ENCODE measurements around the gene LMCD1. TPM values are rescaled to one million over a fixed set of nuclear protein-coding genes. Genes with fewer than 3 reads are reported as not detected.
A peak's percentile ranks its signal among the peaks of the same experiment; 100 is the strongest.

LMCD1 gene
- total and polyA plus RNA-seq, 12 donors: 18.6 to 459 (median 45.7) TPM

DNA sequence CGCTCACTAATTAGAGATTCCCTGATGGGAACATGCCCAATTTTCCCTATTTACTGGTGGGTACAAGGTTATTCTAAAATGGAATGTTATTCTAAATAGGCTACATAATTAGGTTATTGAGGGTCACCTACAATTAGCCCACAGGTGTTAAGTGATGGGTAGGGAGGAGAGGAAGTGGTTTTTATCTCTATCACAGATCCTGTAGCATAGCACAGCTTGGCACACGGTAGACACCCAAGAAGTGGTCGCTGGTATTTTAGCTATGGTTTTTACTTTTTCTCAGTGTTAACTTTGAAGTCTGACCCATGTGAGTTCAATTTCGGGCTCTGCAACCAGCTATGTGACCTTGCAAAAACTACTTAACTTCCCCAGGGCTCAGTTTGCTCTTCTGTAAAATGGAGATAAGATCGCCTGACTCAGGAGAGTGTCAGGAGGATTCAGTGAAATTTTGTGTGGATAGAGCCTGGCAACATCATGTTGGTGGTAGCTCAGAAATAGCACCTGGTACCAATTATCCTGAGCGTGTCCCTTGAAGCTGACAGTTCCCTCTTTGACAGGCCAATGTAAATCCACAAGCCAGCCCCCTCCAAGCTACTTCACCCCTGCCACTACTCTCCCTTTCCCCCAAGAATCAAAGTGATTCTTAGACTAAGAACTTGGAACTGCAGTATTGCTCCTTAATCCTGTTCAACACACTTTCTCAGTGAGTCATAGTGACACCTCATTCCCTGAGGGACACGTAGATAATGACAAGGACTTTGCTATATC, 8.7 kb upstream of the LMCD1 start:
- intact Hi-C loops (cut with DNase I): no loop called here
- no peak for DNase-seq
- WGBS, 2 donors: 92 to 93% methylated on average over 7 of the region's 7 CpGs
- ATAC-seq: no peak
- TF ChIP-seq, protein P1, sequence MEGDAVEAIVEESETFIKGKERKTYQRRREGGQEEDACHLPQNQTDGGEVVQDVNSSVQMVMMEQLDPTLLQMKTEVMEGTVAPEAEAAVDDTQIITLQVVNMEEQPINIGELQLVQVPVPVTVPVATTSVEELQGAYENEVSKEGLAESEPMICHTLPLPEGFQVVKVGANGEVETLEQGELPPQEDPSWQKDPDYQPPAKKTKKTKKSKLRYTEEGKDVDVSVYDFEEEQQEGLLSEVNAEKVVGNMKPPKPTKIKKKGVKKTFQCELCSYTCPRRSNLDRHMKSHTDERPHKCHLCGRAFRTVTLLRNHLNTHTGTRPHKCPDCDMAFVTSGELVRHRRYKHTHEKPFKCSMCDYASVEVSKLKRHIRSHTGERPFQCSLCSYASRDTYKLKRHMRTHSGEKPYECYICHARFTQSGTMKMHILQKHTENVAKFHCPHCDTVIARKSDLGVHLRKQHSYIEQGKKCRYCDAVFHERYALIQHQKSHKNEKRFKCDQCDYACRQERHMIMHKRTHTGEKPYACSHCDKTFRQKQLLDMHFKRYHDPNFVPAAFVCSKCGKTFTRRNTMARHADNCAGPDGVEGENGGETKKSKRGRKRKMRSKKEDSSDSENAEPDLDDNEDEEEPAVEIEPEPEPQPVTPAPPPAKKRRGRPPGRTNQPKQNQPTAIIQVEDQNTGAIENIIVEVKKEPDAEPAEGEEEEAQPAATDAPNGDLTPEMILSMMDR (IDR thresholded peaks at IDR 0.05): no peak
- Histone ChIP-seq H3K9me3 (no peaks in the 10 kb centered on the region), H3K4me1 (peaks cover 0 to 38% (median 24%) of the 10 kb centered on the region in 9 donors), H3K4me3 (no peak overlapping the region), H3K27me3 (no peaks in the 10 kb centered on the region), H3K36me3 (peaks cover 0 to 4% (median 0%) of the 10 kb centered on the region in 9 donors), H3K27ac (no peak overlapping the region)

DNA sequence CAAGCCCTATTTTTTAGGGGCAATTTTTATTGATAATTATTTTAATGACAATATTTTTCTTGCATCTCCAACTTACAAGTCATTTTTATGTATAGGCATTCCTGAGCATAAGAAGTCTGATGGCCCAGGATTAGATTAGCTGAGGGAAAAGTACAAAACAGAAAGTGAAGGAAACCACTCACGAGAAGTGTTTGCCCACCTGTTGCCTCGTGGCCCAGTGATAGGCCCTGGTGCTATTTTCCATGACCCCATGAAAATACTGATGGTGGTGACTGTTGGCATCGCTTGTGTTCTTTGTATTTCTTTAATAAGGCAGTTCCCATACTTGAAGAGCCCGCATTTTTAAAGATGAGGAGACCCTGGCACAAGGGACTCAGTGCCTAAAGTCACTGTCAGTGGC, 7.9 kb upstream of the LMCD1 start:
- TF ChIP-seq, protein P1 (IDR thresholded peaks at IDR 0.05): no peak
- WGBS, 2 donors: 96 to 97% methylated on average over 4 of the region's 4 CpGs
- ATAC-seq (no peak), DNase-seq (no peak)
- H3K27ac ChIP-seq: no peak overlapping the region
- peaks cover 0 to 4% (median 0%) of the 10 kb centered on the region in 9 donors for H3K36me3 ChIP-seq
- peaks cover 0 to 46% (median 24%) of the 10 kb centered on the region in 9 donors for H3K4me1 ChIP-seq
- no peak overlapping the region for H3K4me3 ChIP-seq
- H3K9me3 ChIP-seq: no peaks in the 10 kb centered on the region
- no peaks in the 10 kb centered on the region for H3K27me3 ChIP-seq
- intact Hi-C loops (cut with DNase I): no loop called here

DNA sequence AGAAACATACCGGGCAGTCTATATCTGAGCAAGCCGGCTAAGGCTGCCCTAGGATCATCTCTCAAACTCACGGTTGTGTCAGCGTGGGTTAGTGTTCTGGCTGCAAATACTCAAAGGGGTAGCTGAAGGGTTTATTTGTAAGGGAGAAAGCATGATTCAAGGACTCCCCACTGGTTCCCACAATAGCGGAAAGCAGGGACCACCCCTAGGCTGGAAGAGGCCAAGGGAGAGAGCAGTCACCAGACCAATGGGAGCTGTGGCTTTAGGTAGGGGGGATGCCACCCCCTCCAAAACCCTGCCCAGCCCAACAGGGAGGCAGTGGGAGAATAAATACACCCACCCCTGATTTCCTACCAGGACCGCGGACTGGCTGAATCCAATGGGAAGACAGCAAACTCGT, 7.3 kb upstream of the LMCD1 start:
- WGBS, 2 donors: 98 to 99% methylated on average over 8 of the region's 8 CpGs
- H3K27ac ChIP-seq: no peak overlapping the region
- H3K27me3 ChIP-seq: no peaks in the 10 kb centered on the region
- DNase-seq (no peak), ATAC-seq (no peak)
- intact Hi-C loops (cut with DNase I): no loop called here
- H3K4me3 ChIP-seq: no peak overlapping the region
- H3K36me3 ChIP-seq: peaks cover 0 to 4% (median 0%) of the 10 kb centered on the region in 9 donors
- H3K4me1 ChIP-seq: peaks cover 0 to 48% (median 28%) of the 10 kb centered on the region in 9 donors
- H3K9me3 ChIP-seq: no peaks in the 10 kb centered on the region
- TF ChIP-seq, protein P1 (IDR thresholded peaks at IDR 0.05): no peak

DNA sequence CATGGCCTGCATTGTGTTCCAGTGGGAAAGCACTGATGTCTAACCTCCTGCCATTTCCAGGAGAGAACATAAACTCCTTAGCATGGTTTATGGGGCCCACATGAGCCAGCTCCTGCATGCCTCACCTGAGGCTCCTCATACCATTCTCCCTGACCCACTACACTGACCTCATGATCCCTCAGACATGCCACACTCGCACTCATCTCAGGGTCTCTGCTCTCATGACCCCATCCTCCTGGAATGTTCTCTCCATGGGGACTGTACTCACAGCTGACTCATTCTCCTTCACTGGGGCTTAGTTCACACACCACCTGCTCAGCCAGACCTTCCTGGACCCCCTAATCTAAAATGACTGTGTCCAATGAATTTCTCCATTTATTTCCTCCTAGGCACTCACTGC, 4.0 kb upstream of the LMCD1 start:
- TF ChIP-seq, protein P1 (IDR thresholded peaks at IDR 0.05): no peak
- H3K36me3 ChIP-seq: peaks cover 0 to 4% (median 0%) of the 10 kb centered on the region in 9 donors
- H3K27ac ChIP-seq: peak overlapping the region in 4 of 10 donors; percentile 76 to 97 (median 85)
- peaks cover 3 to 41% (median 24%) of the 10 kb centered on the region in 9 donors for H3K4me1 ChIP-seq
- H3K4me3 ChIP-seq: no peak overlapping the region
- ATAC-seq (no peak), DNase-seq (no peak)
- peaks cover 0 to 9% (median 0%) of the 10 kb centered on the region in 7 donors for H3K27me3 ChIP-seq
- WGBS, 2 donors: 77 to 88% methylated on average over 1 of the region's 1 CpG
- intact Hi-C loops (cut with DNase I): loop anchor here in 1 of 10 donors (5.0 kb wide), 1 partner anchor 50 kb away; no protein-coding TSS in a partner anchor
- no peaks in the 10 kb centered on the region for H3K9me3 ChIP-seq

All from heart right ventricle (tissue), 16 donors.